HL-60 (cell line): ENCODE results near the gene IQGAP1.

Experiments used
- DNase-seq, 2 experiments: peaks; one replicate each; pipeline ENCODE4 v3.0.0-alpha.2; 2010 to 2020; ENCODE audit warnings: low read depth in 1 of 2, low spot score in 1 of 2
- H3K27ac ChIP-seq: fragments of 250-450 bp; sonication (Bioruptor Pico); replicated peaks from 2 replicates; pipeline ENCODE4 v1.5.1; 2020; ENCODE audit warnings: mild to moderate bottlenecking, moderate library complexity
- H3K27me3 ChIP-seq: fragments of 250-450 bp; sonication (Bioruptor Pico); 2 replicates; pipeline ENCODE4 v1.5.1; 2021; ENCODE audit warnings: mild to moderate bottlenecking, moderate library complexity; ENCODE audit not compliant: insufficient read depth, poor library complexity, severe bottlenecking
- H3K4me3 ChIP-seq: replicated peaks from 2 replicates; pipeline ENCODE4 v1.5.1; 2011; ENCODE audit warnings: mild to moderate bottlenecking, control low read depth, low read length; ENCODE audit not compliant: insufficient read depth
- CTCF ChIP-seq: IDR thresholded peaks from one replicate; pipeline ENCODE4 v1.5.1; 2011; ENCODE audit warnings: low read length, control low read depth, inconsistent platforms; ENCODE audit not compliant: insufficient read depth
- GABPA ChIP-seq: IDR thresholded peaks from 2 replicates; pipeline ENCODE4 v1.6.1; 2012; ENCODE audit warnings: low read depth
- POLR2AphosphoS5 ChIP-seq: IDR thresholded peaks from 2 replicates; pipeline ENCODE4 v1.6.1; 2012; ENCODE audit warnings: low read depth
- REST ChIP-seq: IDR thresholded peaks from 2 replicates; pipeline ENCODE4 v1.6.1; 2012; ENCODE audit warnings: low read depth; ENCODE audit not compliant: insufficient replicate concordance
- SPI1 ChIP-seq: IDR thresholded peaks from 2 replicates; pipeline ENCODE4 v1.6.1; 2012; ENCODE audit warnings: low read depth, mild to moderate bottlenecking, borderline replicate concordance

IQGAP1 gene

GRCh38 chr15:90465930-90466567 is 78.0 kb downstream of the IQGAP1 start:
- Histone ChIP-seq H3K27ac (no peak overlapping the region), H3K4me3 (no peak overlapping the region), H3K27me3 (no peaks in the 10 kb centered on the region)
- TF ChIP-seq GABPA: no peak
- TF ChIP-seq SPI1: no peak
- no peak for TF ChIP-seq CTCF
- DNase-seq: no peak

GRCh38 chr15:90469723-90470122 is 81.7 kb downstream of the IQGAP1 start:
- no peak overlapping the region for H3K27ac ChIP-seq
- H3K27me3 ChIP-seq: no peaks in the 10 kb centered on the region
- no peak overlapping the region for H3K4me3 ChIP-seq
- DNase-seq: no peak
- no peak for TF ChIP-seq GABPA
- no peak for TF ChIP-seq SPI1
- TF ChIP-seq REST: no peak
- no peak for TF ChIP-seq POLR2AphosphoS5
- TF ChIP-seq CTCF: no peak

- TF ChIP-seq POLR2AphosphoS5: no peak
- TF ChIP-seq CTCF: no peak
- no peak overlapping the region for H3K27ac ChIP-seq
- H3K27me3 ChIP-seq: no peaks in the 10 kb centered on the region
- DNase-seq: no peak
- no peak overlapping the region for H3K4me3 ChIP-seq
Measured at GRCh38 chr15:90470453-90470852, 82.4 kb downstream of the IQGAP1 start.

GRCh38 chr15:90471126-90471525 is 83.1 kb downstream of the IQGAP1 start:
- Histone ChIP-seq H3K27ac (no peak overlapping the region), H3K4me3 (no peak overlapping the region), H3K27me3 (no peaks in the 10 kb centered on the region)
- DNase-seq: no peak
- TF ChIP-seq REST (no peak), SPI1 (no peak), CTCF (no peak), GABPA (no peak), POLR2AphosphoS5 (no peak)
